Muscle of back (tissue), 13 donors: ENCODE data around the gene PPA2. TPM values are rescaled to one million over a fixed set of nuclear protein-coding genes. Genes with fewer than 3 reads are reported as not detected.
A peak's percentile ranks its signal among the peaks of the same experiment; 100 is the strongest.
"Not testable (repeated sequence)": the region's sequence is repeated elsewhere in the genome, so short reads cannot be mapped to it uniquely, and the experiment has no call there.

Experiments
- DNase-seq, 3 donors: peaks; one replicate each; pipeline versions ENCODE4 v3.0.0 to v3.0.0-alpha.2; 2013
- long read RNA-seq, 9 donors: transcript quantifications; one replicate each; lab custom pipeline, GENCODE V29; 2026
- polyA plus RNA-seq, 10 donors: library from polyadenylated mRNA; unstranded; fragments of 120-200 nt; gene quantifications; one replicate each; pipeline ENCODE4 v1.2.1, GENCODE V29; 2013; ENCODE audit not compliant: insufficient read length in 10 of 10

Gene PPA2
- polyA plus RNA-seq: 10 to 100 TPM; 50.3 to 67.1 (median 57.6) TPM
- long read RNA-seq, donor 1, transcript PPA2-201 (12 exons, 1,684 nt): major isoform, 13 of 25 reads
- long read RNA-seq, donor 1, transcript PPA2-202 (11 exons, 1,414 nt): minor isoform, 5 of 25 reads
- long read RNA-seq, donor 1, partial matches to known transcripts: 0 of 25 reads
- long read RNA-seq, donor 1, other reads (novel, unspliced or antisense): 0 of 25 reads
- long read RNA-seq, donor 2, transcript PPA2-201 (12 exons, 1,684 nt): major isoform, 11 of 19 reads
- long read RNA-seq, donor 2, transcript PPA2-202 (11 exons, 1,414 nt): minor isoform, 5 of 19 reads
- long read RNA-seq, donor 2, partial matches to known transcripts: 0 of 19 reads
- long read RNA-seq, donor 2, other reads (novel, unspliced or antisense): 0 of 19 reads
- long read RNA-seq, donor 3: 0 reads
- long read RNA-seq, donor 4, transcript PPA2-201 (12 exons, 1,684 nt): major isoform, 10 of 14 reads
- long read RNA-seq, donor 4, partial matches to known transcripts: 0 of 14 reads
- long read RNA-seq, donor 4, other reads (novel, unspliced or antisense): 0 of 14 reads
- long read RNA-seq, donor 5, transcript PPA2-201 (12 exons, 1,684 nt): major isoform, 16 of 33 reads
- long read RNA-seq, donor 5, partial matches to known transcripts: 8 of 33 reads
- long read RNA-seq, donor 5, other reads (novel, unspliced or antisense): 0 of 33 reads
- long read RNA-seq, donor 6, transcript PPA2-201 (12 exons, 1,684 nt): major isoform, 17 of 36 reads
- long read RNA-seq, donor 6, transcript PPA2-202 (11 exons, 1,414 nt): minor isoform, 5 of 36 reads
- long read RNA-seq, donor 6, partial matches to known transcripts: 10 of 36 reads
- long read RNA-seq, donor 6, other reads (novel, unspliced or antisense): 0 of 36 reads
- long read RNA-seq, donor 7, transcript PPA2-201 (12 exons, 1,684 nt): major isoform, 9 of 12 reads
- long read RNA-seq, donor 7, partial matches to known transcripts: 0 of 12 reads
- long read RNA-seq, donor 7, other reads (novel, unspliced or antisense): 0 of 12 reads
- long read RNA-seq, donor 8, transcript PPA2-201 (12 exons, 1,684 nt): major isoform, 14 of 18 reads
- long read RNA-seq, donor 8, partial matches to known transcripts: 0 of 18 reads
- long read RNA-seq, donor 8, other reads (novel, unspliced or antisense): 0 of 18 reads
- long read RNA-seq, donor 9, partial matches to known transcripts: 0 of 4 reads
- long read RNA-seq, donor 9, other reads (novel, unspliced or antisense): 0 of 4 reads

GRCh38 chr4:105473324-105474098, at the start of gene PPA2:
Gene PPA2, minus strand, starts transcription at chr4:105474062. Its CDS starts 12 bp downstream, at chr4:105474050.
- peak; percentile 87 to 96 (median 90) for DNase-seq

- DNase-seq: peak; percentile 14 to 44 (median 22)
These were observed 47.2 kb upstream of the PPA2 start for GRCh38 chr4:105520819-105521790.

- DNase-seq: no peak
These were observed 36.4 kb upstream of the PPA2 start for GRCh38 chr4:105510245-105510644.

GRCh38 chr4:105509714-105510113, 35.9 kb upstream of the PPA2 start:
- no peak for DNase-seq

GRCh38 chr4:105509291-105509690, 35.4 kb upstream of the PPA2 start:
- no peak for DNase-seq

- DNase-seq: no peak
These were observed 30.9 kb upstream of the PPA2 start for GRCh38 chr4:105504744-105505143.

- no peak for DNase-seq
These were observed 29.6 kb upstream of the PPA2 start for GRCh38 chr4:105503484-105503883.

GRCh38 chr4:105496899-105497298, 23.0 kb upstream of the PPA2 start:
- DNase-seq: no peak

- DNase-seq: no peak
These were observed 21.8 kb upstream of the PPA2 start for GRCh38 chr4:105495667-105496066.

GRCh38 chr4:105490523-105490922, 16.7 kb upstream of the PPA2 start:
- no peak for DNase-seq

GRCh38 chr4:105483840-105484239, 10.0 kb upstream of the PPA2 start:
- no peak for DNase-seq

- peak in 2 of 3 donors; percentile 92 to 96 for DNase-seq
These were observed 247 bp upstream of the PPA2 start for GRCh38 chr4:105474099-105474518.

GRCh38 chr4:105472871-105473323, 965 bp downstream of the PPA2 start:
- DNase-seq: no peak

- DNase-seq: peak; percentile 76 to 91 (median 80)
These were observed 2.2 kb downstream of the PPA2 start for GRCh38 chr4:105471566-105472176.

- no peak for DNase-seq
These were observed 3.1 kb downstream of the PPA2 start for GRCh38 chr4:105470766-105471165.

GRCh38 chr4:105469736-105470135, 4.1 kb downstream of the PPA2 start:
- DNase-seq: no peak

GRCh38 chr4:105466580-105466979, 7.3 kb downstream of the PPA2 start:
- DNase-seq: no peak

- not testable (repeated sequence) for DNase-seq
These were observed 9.3 kb downstream of the PPA2 start for GRCh38 chr4:105464563-105464962.

- DNase-seq: no peak
These were observed 11.3 kb downstream of the PPA2 start for GRCh38 chr4:105462576-105462975.
